Upper lobe of right lung (tissue), 1 donor: ENCODE data around the gene SLC25A52. TPM values are rescaled to one million over a fixed set of nuclear protein-coding genes. Genes with fewer than 3 reads are reported as not detected.

Source experiments
- ATAC-seq: fragments of 200-7000 bp; cut with Tn5 transposase; one replicate; pipeline ENCODE4 v1.9.1; 2020; ENCODE audit warnings: mild to moderate bottlenecking, moderate library complexity
- DNase-seq: peaks from one replicate; pipeline ENCODE4 v3.0.0-alpha.2; 2020
- H3K27ac ChIP-seq: fragments of 200-600 bp; one replicate; pipeline ENCODE4 v1.8.0; 2022
- H3K27me3 ChIP-seq: fragments of 200-600 bp; one replicate; pipeline ENCODE4 v1.8.0; 2022; ENCODE audit warnings: mild to moderate bottlenecking
- H3K36me3 ChIP-seq: fragments of 200-600 bp; one replicate; pipeline ENCODE4 v1.8.0; 2022
- H3K4me1 ChIP-seq: fragments of 200-600 bp; one replicate; pipeline ENCODE4 v1.8.0; 2022
- H3K4me3 ChIP-seq: fragments of 200-600 bp; one replicate; pipeline ENCODE4 v1.8.0; 2022; ENCODE audit warnings: mild to moderate bottlenecking
- H3K9me3 ChIP-seq: fragments of 200-600 bp; one replicate; pipeline ENCODE4 v1.8.0; 2022
- CTCF ChIP-seq: fragments of 200-600 bp; IDR thresholded peaks from one replicate; pipeline ENCODE4 v1.8.0; 2022; ENCODE audit warnings: antibody characterized with exemption
- intact Hi-C: fragments of 100-400 bp; cut with DNase I; formaldehyde crosslinking; loops from one replicate; pipeline ENCODE4 v1.11.0; 2022
- total RNA-seq: library from RNA; stranded (reverse); fragmentation: NEBNext Ultra II Directional; extraction: Animal tissue kit (Norgen Biotek cat#: 25700); gene quantifications from one replicate; pipeline ENCODE4 v1.2.1, GENCODE V29; 2021
- donor health status: DM: no; HTN: yes; CAD: no; lungs with severe emphysema.

SLC25A52 gene
- total RNA-seq, 1 donor from 2014 or later: not detected

GRCh38 chr18:31716362-31716761 is 44.3 kb downstream of the SLC25A52 start:
- Histone ChIP-seq H3K4me3 (no peak overlapping the region), H3K36me3 (no peaks in the 10 kb centered on the region), H3K27ac (no peak overlapping the region), H3K27me3 (no peaks in the 10 kb centered on the region), H3K9me3 (no peaks in the 10 kb centered on the region), H3K4me1 (no peaks in the 10 kb centered on the region)
- no peak for TF ChIP-seq CTCF
- DNase-seq (no peak), ATAC-seq (no peak)
- intact Hi-C loops: no loop called here

- Histone ChIP-seq H3K9me3 (no peaks in the 10 kb centered on the region), H3K27me3 (no peaks in the 10 kb centered on the region), H3K27ac (no peak overlapping the region), H3K4me1 (no peaks in the 10 kb centered on the region), H3K36me3 (no peaks in the 10 kb centered on the region), H3K4me3 (no peak overlapping the region)
- ATAC-seq: no peak
- TF ChIP-seq CTCF: no peak
- DNase-seq: no peak
- intact Hi-C loops: no loop called here
Observed at GRCh38 chr18:31711365-31712172, 49.1 kb downstream of the SLC25A52 start.

GRCh38 chr18:31710826-31711225 is 49.9 kb downstream of the SLC25A52 start:
- intact Hi-C loops: no loop called here
- TF ChIP-seq CTCF: no peak
- Histone ChIP-seq H3K9me3 (no peaks in the 10 kb centered on the region), H3K27me3 (no peaks in the 10 kb centered on the region), H3K36me3 (no peaks in the 10 kb centered on the region), H3K27ac (no peak overlapping the region), H3K4me3 (no peak overlapping the region), H3K4me1 (no peaks in the 10 kb centered on the region)
- DNase-seq: no peak
- ATAC-seq: no peak

Other genes starting within 250 kb of the SLC25A52 start
- gene TTR, start 169.0 kb downstream of the SLC25A52 start, total RNA-seq: not detected
- gene B4GALT6, start 76.3 kb downstream of the SLC25A52 start, total RNA-seq: 3.5 TPM
- gene TRAPPC8, start 182.2 kb upstream of the SLC25A52 start, total RNA-seq: 50.9 TPM